GM23248 (cell line): Measurements from ENCODE around the gene KBTBD8.

ENCODE experiments used
- EZH2 ChIP-seq: fragments of 200-600 bp; sonication (generic); IDR thresholded peaks from 2 replicates; pipeline ENCODE4 v1.6.1; 2018; ENCODE audit warnings: antibody characterized with exemption, mild to moderate bottlenecking; ENCODE audit not compliant: insufficient read depth, poor library complexity, severe bottlenecking
- EZH2phosphoT487 ChIP-seq: fragments of 200-600 bp; sonication (generic); IDR thresholded peaks from 2 replicates; pipeline ENCODE4 v1.6.1; 2018; ENCODE audit warnings: antibody characterized with exemption, moderate library complexity, mild to moderate bottlenecking, low read depth; ENCODE audit not compliant: insufficient read depth

DNA sequence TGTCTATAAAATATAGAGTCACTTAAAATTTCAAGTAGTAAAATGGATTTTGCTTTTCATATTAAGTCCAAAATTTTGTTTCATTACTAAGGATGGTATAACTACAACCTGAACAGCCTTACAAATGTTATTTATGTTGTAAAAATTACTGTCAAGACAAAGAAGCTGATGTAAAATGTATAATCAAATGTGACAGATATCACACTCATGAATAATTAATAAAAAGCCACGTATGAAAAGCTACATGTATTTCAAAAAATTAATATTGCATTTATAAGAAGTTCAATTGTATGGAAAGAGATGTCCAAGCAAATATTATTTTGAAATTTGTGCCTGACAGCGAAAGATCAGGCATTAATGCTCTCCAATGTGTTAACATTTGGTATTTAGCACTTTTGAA, 48.9 kb downstream of the KBTBD8 start:
- TF ChIP-seq EZH2 (no peak), EZH2phosphoT487 (no peak)
